Measurements from ENCODE around the gene PARVA. TPM values are rescaled to one million over a fixed set of nuclear protein-coding genes. Genes with fewer than 3 reads are reported as not detected.

Gene PARVA
- total RNA-seq, 1 donor from 2014 or later: 106 TPM

DNA sequence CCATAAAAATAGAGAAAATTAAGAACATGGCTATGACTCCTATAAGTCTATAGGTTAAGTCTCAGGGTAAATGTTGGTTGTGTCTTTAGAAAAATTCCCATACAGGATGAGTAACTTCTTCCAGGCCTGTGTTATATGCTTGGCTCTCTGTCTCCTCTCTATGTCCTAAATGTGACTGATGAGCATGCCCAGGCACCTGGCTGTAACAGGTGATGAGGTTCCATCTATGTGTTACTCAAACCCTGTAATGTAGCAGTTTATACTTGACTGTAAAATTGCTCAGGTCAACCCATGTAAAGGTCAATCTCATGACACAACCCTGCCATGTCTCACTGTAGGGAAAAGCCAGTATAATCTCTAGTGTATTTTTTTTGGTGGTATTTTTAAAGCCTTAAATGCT, 69.5 kb downstream of the PARVA start:
- Histone ChIP-seq H3K27ac (ENCODE audit: low read depth, low read length) (no peak overlapping the region), H3K4me1 (ENCODE audit: insufficient read depth, low read length) (peaks cover 20% of the 10 kb centered on the region), H3K9me3 (ENCODE audit: insufficient read depth, low read depth, low read length) (no peaks in the 10 kb centered on the region), H3K27me3 (ENCODE audit: insufficient read depth, low read length) (no peaks in the 10 kb centered on the region), H4K20me1 (ENCODE audit: insufficient read depth, low read length) (peaks cover 70% of the 10 kb centered on the region), H3K4me3 (ENCODE audit: insufficient read depth, low read depth, low read length) (no peak overlapping the region), H3K79me2 (ENCODE audit: insufficient read depth, low read length) (peaks cover 87% of the 10 kb centered on the region), H3K36me3 (ENCODE audit: insufficient read depth, low read length) (no peaks in the 10 kb centered on the region), H3K9ac (ENCODE audit: low read length) (no peak overlapping the region), H3K4me2 (ENCODE audit: low read length) (no peak overlapping the region), H2AFZ (ENCODE audit: low read depth, low read length) (no peak overlapping the region)
- Mint-ChIP-seq H3K4me1 (ENCODE audit: low read depth, unreplicated experiment) (peaks cover 35% of the 10 kb centered on the region), H3K36me3 (ENCODE audit: low read depth, unreplicated experiment) (peaks cover 17% of the 10 kb centered on the region), H3K27ac (ENCODE audit: unreplicated experiment) (peak overlapping the region; percentile 26), H3K27me3 (ENCODE audit: low read depth, unreplicated experiment) (no peaks in the 10 kb centered on the region), H3K4me3 (ENCODE audit: unreplicated experiment) (no peak overlapping the region), H3K9me3 (ENCODE audit: unreplicated experiment) (no peaks in the 10 kb centered on the region)
- DNase-seq (ENCODE audit: low read depth) (no peak), FAIRE-seq (no peak)
- no peak for TF ChIP-seq EZH2 (IDR thresholded peaks at IDR 0.05; ENCODE audit: insufficient read depth, low read length)
- TF ChIP-seq, protein P1, sequence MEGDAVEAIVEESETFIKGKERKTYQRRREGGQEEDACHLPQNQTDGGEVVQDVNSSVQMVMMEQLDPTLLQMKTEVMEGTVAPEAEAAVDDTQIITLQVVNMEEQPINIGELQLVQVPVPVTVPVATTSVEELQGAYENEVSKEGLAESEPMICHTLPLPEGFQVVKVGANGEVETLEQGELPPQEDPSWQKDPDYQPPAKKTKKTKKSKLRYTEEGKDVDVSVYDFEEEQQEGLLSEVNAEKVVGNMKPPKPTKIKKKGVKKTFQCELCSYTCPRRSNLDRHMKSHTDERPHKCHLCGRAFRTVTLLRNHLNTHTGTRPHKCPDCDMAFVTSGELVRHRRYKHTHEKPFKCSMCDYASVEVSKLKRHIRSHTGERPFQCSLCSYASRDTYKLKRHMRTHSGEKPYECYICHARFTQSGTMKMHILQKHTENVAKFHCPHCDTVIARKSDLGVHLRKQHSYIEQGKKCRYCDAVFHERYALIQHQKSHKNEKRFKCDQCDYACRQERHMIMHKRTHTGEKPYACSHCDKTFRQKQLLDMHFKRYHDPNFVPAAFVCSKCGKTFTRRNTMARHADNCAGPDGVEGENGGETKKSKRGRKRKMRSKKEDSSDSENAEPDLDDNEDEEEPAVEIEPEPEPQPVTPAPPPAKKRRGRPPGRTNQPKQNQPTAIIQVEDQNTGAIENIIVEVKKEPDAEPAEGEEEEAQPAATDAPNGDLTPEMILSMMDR (IDR thresholded peaks at IDR 0.05; ENCODE audit: insufficient read depth, low read depth, low read length): no peak

DNA sequence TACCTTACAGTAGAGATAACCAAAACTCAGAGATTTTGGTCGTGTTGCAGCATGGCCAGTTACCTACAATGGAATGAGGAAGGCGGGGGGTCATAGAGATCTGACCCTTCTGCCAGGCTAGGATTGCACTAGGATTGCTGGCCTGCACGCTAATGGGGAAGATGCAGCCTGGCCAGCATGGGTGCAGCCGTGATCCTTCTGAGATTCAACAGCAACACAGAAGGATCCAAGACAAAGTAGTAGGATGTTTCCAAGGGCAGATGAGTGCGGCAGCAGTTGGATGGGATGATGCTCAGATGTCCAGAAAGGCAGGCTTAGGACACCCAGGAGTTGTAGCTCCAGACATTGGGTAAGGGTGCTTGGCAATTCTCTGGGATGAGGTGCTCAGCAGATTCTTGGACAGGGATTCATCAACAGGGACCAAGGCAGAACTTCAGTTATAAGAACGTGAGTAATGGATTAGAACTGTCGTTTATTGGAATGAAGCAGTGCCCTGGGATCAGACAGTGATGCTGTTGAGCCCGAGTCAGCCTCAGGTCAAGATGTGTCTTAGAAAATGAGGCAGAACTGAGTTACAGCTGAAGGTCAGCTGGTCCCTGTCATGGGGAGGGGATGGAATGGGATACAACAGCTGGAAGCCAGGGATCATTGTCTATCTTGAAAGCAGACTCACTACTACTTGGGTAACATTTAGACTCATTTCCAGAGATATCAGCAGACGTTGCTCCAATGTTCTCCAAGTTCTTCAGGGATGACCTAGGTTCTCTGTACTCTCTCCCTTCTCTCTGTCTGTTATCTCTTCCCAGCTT, 71.0 kb downstream of the PARVA start:
- no peak for TF ChIP-seq EZH2 (IDR thresholded peaks at IDR 0.05; ENCODE audit: insufficient read depth, low read length)
- TF ChIP-seq, protein P1 (IDR thresholded peaks at IDR 0.05; ENCODE audit: insufficient read depth, low read depth, low read length): no peak
- Histone ChIP-seq H3K4me1 (ENCODE audit: insufficient read depth, low read length) (peaks cover 16% of the 10 kb centered on the region), H3K27ac (ENCODE audit: low read depth, low read length) (no peak overlapping the region), H3K27me3 (ENCODE audit: insufficient read depth, low read length) (no peaks in the 10 kb centered on the region), H3K36me3 (ENCODE audit: insufficient read depth, low read length) (no peaks in the 10 kb centered on the region), H3K4me2 (ENCODE audit: low read length) (no peak overlapping the region), H3K79me2 (ENCODE audit: insufficient read depth, low read length) (peaks cover 93% of the 10 kb centered on the region), H2AFZ (ENCODE audit: low read depth, low read length) (no peak overlapping the region), H4K20me1 (ENCODE audit: insufficient read depth, low read length) (peaks cover 74% of the 10 kb centered on the region), H3K9ac (ENCODE audit: low read length) (no peak overlapping the region), H3K9me3 (ENCODE audit: insufficient read depth, low read depth, low read length) (no peaks in the 10 kb centered on the region), H3K4me3 (ENCODE audit: insufficient read depth, low read depth, low read length) (no peak overlapping the region)
- peaks cover 17% of the 10 kb centered on the region for H3K36me3 Mint-ChIP-seq (ENCODE audit: low read depth, unreplicated experiment)
- FAIRE-seq: no peak
- no peak overlapping the region for H3K4me3 Mint-ChIP-seq (ENCODE audit: unreplicated experiment)
- no peak for DNase-seq (ENCODE audit: low read depth)
- no peaks in the 10 kb centered on the region for H3K9me3 Mint-ChIP-seq (ENCODE audit: unreplicated experiment)
- no peaks in the 10 kb centered on the region for H3K27me3 Mint-ChIP-seq (ENCODE audit: low read depth, unreplicated experiment)
- peaks cover 29% of the 10 kb centered on the region for H3K4me1 Mint-ChIP-seq (ENCODE audit: low read depth, unreplicated experiment)
- H3K27ac Mint-ChIP-seq (ENCODE audit: unreplicated experiment): no peak overlapping the region

Measured in astrocyte (in vitro differentiated cells and primary cell).